Neuronal stem cell (in vitro differentiated cells): Measurements from ENCODE around the gene MED15.

Experiments
- DNase-seq: peaks from one replicate; pipeline ENCODE4 v3.0.0-alpha.2; 2013; ENCODE audit warnings: low spot score
- H2AFZ ChIP-seq: one replicate; pipeline ENCODE4 v1.6.1; 2013; ENCODE audit warnings: mild to moderate bottlenecking, low read length, inconsistent platforms
- H2AK5ac ChIP-seq: 2 replicates; pipeline ENCODE4 v1.6.1; 2013; ENCODE audit warnings: low read depth, mild to moderate bottlenecking, inconsistent platforms, low read length, moderate library complexity, mixed read lengths
- H2BK120ac ChIP-seq: 2 replicates; pipeline ENCODE4 v1.6.1; 2013; ENCODE audit warnings: low read depth, mild to moderate bottlenecking, inconsistent platforms, low read length, moderate library complexity, mixed read lengths
- H2BK12ac ChIP-seq: one replicate; pipeline ENCODE4 v1.6.1; 2013; ENCODE audit warnings: low read length, inconsistent platforms
- H2BK15ac ChIP-seq: 2 replicates; pipeline ENCODE4 v1.6.1; 2013; ENCODE audit warnings: mild to moderate bottlenecking, low read length, inconsistent platforms, mixed read lengths
- H2BK5ac ChIP-seq: one replicate; pipeline ENCODE4 v1.6.1; 2013; ENCODE audit warnings: inconsistent platforms, mild to moderate bottlenecking, low read length, moderate library complexity
- H3K14ac ChIP-seq: one replicate; pipeline ENCODE4 v1.6.1; 2013; ENCODE audit warnings: low read length, inconsistent platforms
- H3K18ac ChIP-seq: 2 replicates; pipeline ENCODE4 v1.6.1; 2013; ENCODE audit warnings: low read length, inconsistent platforms
- H3K23ac ChIP-seq: 2 replicates; pipeline ENCODE4 v1.6.1; 2013; ENCODE audit warnings: low read depth, mild to moderate bottlenecking, mixed read lengths, low read length, inconsistent platforms; ENCODE audit not compliant: poor library complexity
- H3K27ac ChIP-seq: replicated peaks from 3 replicates; pipeline ENCODE4 v1.5.1; 2013; ENCODE audit warnings: low read length, inconsistent platforms
- H3K27me3 ChIP-seq, 3 experiments: 2 replicates each; pipeline ENCODE4 v1.6.1; 2013; ENCODE audit warnings: low read length in 3 of 3, mild to moderate bottlenecking in 2 of 3, inconsistent platforms in 1 of 3, low read depth in 1 of 3, mixed read lengths in 1 of 3, moderate library complexity in 1 of 3; ENCODE audit not compliant: control insufficient read depth in 3 of 3, insufficient read depth in 3 of 3
- H3K36me3 ChIP-seq, 2 donors: replicated peaks in 1 of 2; 2 replicates each; pipeline ENCODE4 v1.6.1; 2013; ENCODE audit warnings: low read length in 2 of 2; ENCODE audit not compliant: control insufficient read depth in 2 of 2, insufficient read depth in 2 of 2
- H3K4ac ChIP-seq: 2 replicates; pipeline ENCODE4 v1.6.1; 2013; ENCODE audit warnings: inconsistent platforms, mild to moderate bottlenecking, low read length, moderate library complexity
- H3K4me1 ChIP-seq, 2 donors: 1 replicate in 1 of 2; 2 replicates in 1 of 2; pipeline ENCODE4 v1.6.1; 2013; ENCODE audit warnings: low read length in 2 of 2, low read depth in 1 of 2; ENCODE audit not compliant: control insufficient read depth in 2 of 2, insufficient read depth in 1 of 2
- H3K4me2 ChIP-seq: one replicate; pipeline ENCODE4 v1.6.1; 2013; ENCODE audit warnings: mild to moderate bottlenecking, low read length, inconsistent platforms; ENCODE audit not compliant: insufficient read depth, poor library complexity, severe bottlenecking
- H3K4me3 ChIP-seq, 2 donors: 2 replicates each; pipeline ENCODE4 v1.5.1; 2013; ENCODE audit warnings: low read length in 2 of 2, mild to moderate bottlenecking in 2 of 2, inconsistent platforms in 1 of 2, moderate library complexity in 1 of 2
- H3K79me1 ChIP-seq: one replicate; pipeline ENCODE4 v1.6.1; 2013; ENCODE audit warnings: low read depth, mild to moderate bottlenecking, inconsistent platforms, low read length, moderate library complexity
- H3K9ac ChIP-seq: one replicate; pipeline ENCODE4 v1.6.1; 2013; ENCODE audit warnings: mild to moderate bottlenecking, low read depth, low read length, inconsistent platforms; ENCODE audit not compliant: poor library complexity
- H3K9me3 ChIP-seq, 2 donors: replicated peaks in 1 of 2; 2 replicates each; pipeline versions ENCODE3 to v1.6.1; 2013; ENCODE audit warnings: low read length in 2 of 2, mild to moderate bottlenecking in 2 of 2, inconsistent platforms in 1 of 2, low read depth in 1 of 2, mixed read lengths in 1 of 2, moderate library complexity in 1 of 2; ENCODE audit not compliant: control insufficient read depth in 2 of 2, insufficient read depth in 1 of 2
- H4K8ac ChIP-seq: one replicate; pipeline ENCODE4 v1.6.1; 2013; ENCODE audit warnings: low read depth, mild to moderate bottlenecking, inconsistent platforms, low read length, moderate library complexity
- H4K91ac ChIP-seq: one replicate; pipeline ENCODE4 v1.6.1; 2013; ENCODE audit warnings: low read length, low read depth, mild to moderate bottlenecking, inconsistent platforms; ENCODE audit not compliant: poor library complexity
- WGBS, 2 donors: extraction: QIAGEN DNeasy Blood & Tissue Kit; methylation state at CpG; one replicate each; pipeline ENCODE4 v1.1.7; 2013; ENCODE audit warnings: missing lambda C conversion rate in 2 of 2, mixed read lengths in 1 of 2; ENCODE audit not compliant: insufficient read length in 2 of 2, insufficient replicate concordance in 1 of 2; ENCODE audit errors: extremely low coverage in 2 of 2; 5-methylcytosine and 5-hydroxymethylcytosine counted together

The MED15 gene

DNA sequence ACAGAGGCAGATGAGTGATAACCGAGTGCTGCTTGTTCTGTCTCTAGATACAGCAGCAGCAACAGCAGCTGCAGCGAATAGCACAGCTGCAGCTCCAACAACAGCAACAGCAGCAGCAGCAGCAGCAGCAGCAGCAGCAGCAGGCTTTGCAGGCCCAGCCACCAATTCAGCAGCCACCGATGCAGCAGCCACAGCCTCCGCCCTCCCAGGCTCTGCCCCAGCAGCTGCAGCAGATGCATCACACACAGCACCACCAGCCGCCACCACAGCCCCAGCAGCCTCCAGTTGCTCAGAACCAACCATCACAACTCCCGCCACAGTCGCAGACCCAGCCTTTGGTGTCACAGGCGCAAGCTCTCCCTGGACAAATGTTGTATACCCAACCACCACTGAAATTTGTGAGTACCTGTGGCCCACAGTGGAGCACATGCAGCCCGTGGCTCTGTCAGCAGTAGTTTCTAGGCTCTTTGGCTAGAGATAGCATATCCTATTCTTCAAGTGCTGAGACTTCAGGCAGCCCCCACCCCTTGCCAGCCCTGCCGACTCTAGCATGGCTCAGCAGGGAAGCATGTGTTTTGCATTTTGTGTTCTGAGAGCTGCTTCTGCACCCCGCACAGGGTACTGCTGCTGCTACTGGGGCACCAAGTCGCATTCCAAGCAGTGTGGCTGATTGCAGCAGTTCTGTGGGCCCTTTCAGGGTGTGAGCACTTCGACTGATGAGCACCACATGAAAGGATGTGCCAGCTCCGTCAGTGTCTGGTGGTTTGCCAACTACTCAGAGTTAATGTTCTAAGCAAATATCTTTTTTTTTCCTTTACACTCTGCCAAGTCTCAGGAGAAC is 59.2 kb downstream of the MED15 start:
- Histone ChIP-seq H3K23ac (no peak overlapping the region), H3K14ac (no peak overlapping the region), H2BK15ac (no peak overlapping the region), H2AK5ac (no peak overlapping the region), H2BK120ac (no peak overlapping the region), H3K9ac (no peak overlapping the region), H3K9me3 (peaks cover 0 to 1% of the 10 kb centered on the region in 2 donors), H3K4ac (no peak overlapping the region), H3K4me1 (no peaks in the 10 kb centered on the region), H3K4me3 (no peak overlapping the region), H3K27ac (no peak overlapping the region), H3K18ac (no peak overlapping the region), H3K4me2 (no peak overlapping the region), H4K91ac (no peak overlapping the region), H3K36me3 (peaks cover 51 to 84% of the 10 kb centered on the region in 2 donors), H4K8ac (no peak overlapping the region), H3K79me1 (peaks cover 11% of the 10 kb centered on the region), H3K27me3 (no peaks in the 10 kb centered on the region), H2BK5ac (no peak overlapping the region), H2BK12ac (peak overlapping the region; percentile 58), H2AFZ (no peak overlapping the region)
- no CpG with 5 or more reads among the region's 14 CpGs for WGBS, 2 donors
- DNase-seq = no peak

DNA sequence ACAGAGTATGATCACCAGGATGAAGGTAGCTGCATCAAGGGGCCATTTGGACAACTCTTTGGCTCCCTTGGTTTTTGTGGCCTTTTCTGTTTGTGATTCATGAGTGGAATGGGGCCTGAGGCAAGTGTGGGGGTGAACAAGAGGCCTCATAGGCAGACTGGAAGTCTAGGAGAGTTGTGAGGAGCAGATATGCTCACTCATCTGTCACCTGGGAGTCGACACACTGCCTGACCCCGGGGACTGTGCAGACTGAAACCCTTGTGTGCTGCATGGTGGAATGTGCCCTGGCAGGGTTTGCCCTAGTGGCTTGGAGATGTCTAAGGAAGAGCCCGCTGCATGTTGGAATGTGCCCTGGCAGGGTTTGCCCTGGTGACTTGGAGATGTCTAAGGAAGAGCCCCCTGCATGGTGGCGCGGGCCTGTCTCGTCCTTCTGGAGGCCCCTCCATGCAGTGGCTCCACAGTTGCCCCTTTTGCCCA is 60.0 kb downstream of the MED15 start:
- H2AFZ ChIP-seq = no peak overlapping the region
- no peak overlapping the region for H2AK5ac ChIP-seq
- no peak overlapping the region for H3K4me3 ChIP-seq
- no peak overlapping the region for H4K8ac ChIP-seq
- H3K27me3 ChIP-seq = no peaks in the 10 kb centered on the region
- H3K4ac ChIP-seq = no peak overlapping the region
- no peaks in the 10 kb centered on the region for H3K4me1 ChIP-seq
- H3K14ac ChIP-seq = no peak overlapping the region
- peaks cover 0 to 1% of the 10 kb centered on the region in 2 donors for H3K9me3 ChIP-seq
- peaks cover 11% of the 10 kb centered on the region for H3K79me1 ChIP-seq
- peak overlapping the region; percentile 82 for H3K23ac ChIP-seq
- no peak overlapping the region for H2BK15ac ChIP-seq
- no peak overlapping the region for H3K9ac ChIP-seq
- no peak overlapping the region for H3K27ac ChIP-seq
- H2BK5ac ChIP-seq = peak overlapping the region; percentile 29
- H3K4me2 ChIP-seq = no peak overlapping the region
- peaks cover 53 to 86% of the 10 kb centered on the region in 2 donors for H3K36me3 ChIP-seq
- H4K91ac ChIP-seq = no peak overlapping the region
- H2BK12ac ChIP-seq = no peak overlapping the region
- H3K18ac ChIP-seq = no peak overlapping the region
- no CpG with 5 or more reads among the region's 6 CpGs for WGBS, 2 donors
- DNase-seq = no peak
- H2BK120ac ChIP-seq = no peak overlapping the region

DNA sequence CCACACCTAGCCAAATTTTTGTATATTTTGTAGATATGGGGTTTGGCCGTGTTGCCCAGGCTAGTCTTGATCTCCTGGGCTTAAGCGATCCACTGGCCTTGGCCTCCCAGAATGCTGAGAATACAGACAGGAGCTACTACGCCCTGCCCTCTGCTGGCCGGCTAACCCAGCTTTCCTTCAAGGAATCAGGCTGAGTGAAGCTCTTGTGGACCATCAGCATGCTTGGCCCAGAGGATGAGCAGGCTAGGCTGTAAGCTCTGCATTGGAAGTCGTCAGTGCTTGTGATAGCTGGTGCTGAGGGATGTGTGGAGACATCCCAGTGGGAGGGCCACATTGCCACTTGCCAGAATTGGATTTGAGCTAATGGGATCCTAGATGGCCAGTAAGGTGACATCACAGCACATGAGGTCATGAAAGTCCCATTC is 60.6 kb downstream of the MED15 start:
- DNase-seq = no peak
- H3K9ac ChIP-seq = no peak overlapping the region
- H3K4me3 ChIP-seq = no peak overlapping the region
- H3K14ac ChIP-seq = no peak overlapping the region
- H3K9me3 ChIP-seq = peaks cover 0 to 1% of the 10 kb centered on the region in 2 donors
- no peak overlapping the region for H3K4me2 ChIP-seq
- H2BK15ac ChIP-seq = no peak overlapping the region
- no peak overlapping the region for H2AFZ ChIP-seq
- H3K27me3 ChIP-seq = no peaks in the 10 kb centered on the region
- no peak overlapping the region for H3K27ac ChIP-seq
- H3K79me1 ChIP-seq = peaks cover 11% of the 10 kb centered on the region
- no peak overlapping the region for H2BK120ac ChIP-seq
- no peak overlapping the region for H3K18ac ChIP-seq
- H3K4me1 ChIP-seq = no peaks in the 10 kb centered on the region
- no peak overlapping the region for H4K8ac ChIP-seq
- no peak overlapping the region for H3K4ac ChIP-seq
- H2BK5ac ChIP-seq = peak overlapping the region; percentile 29
- H2BK12ac ChIP-seq = no peak overlapping the region
- H3K23ac ChIP-seq = peak overlapping the region; percentile 44
- no peak overlapping the region for H4K91ac ChIP-seq
- no CpG with 5 or more reads among the region's 5 CpGs for WGBS, 2 donors
- H2AK5ac ChIP-seq = no peak overlapping the region
- peaks cover 53 to 87% of the 10 kb centered on the region in 2 donors for H3K36me3 ChIP-seq

DNA sequence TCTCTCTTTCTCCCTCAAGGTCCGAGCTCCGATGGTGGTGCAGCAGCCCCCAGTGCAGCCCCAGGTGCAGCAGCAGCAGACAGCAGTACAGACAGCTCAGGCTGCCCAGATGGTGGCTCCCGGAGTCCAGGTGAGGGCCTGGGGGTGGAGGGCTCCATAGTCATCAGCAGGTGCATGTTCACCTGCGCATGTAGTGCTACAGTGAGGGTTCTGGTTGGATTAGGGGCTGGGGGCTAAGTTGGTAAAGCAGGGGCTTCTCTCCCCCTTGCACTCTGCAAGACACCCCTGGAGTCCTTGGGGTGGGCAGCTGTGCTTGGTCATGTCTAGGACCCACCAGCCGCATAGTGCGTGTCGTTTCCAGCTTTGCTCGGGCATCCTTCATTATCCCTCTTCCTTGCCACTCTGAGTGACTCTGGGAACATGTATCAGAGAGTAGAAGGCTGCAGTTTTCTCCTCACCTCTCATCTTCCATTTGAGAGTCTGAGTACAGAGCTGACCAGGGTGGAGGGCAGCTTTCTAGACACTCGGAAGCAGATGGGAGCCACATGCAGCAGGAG is 61.2 kb downstream of the MED15 start:
- H2BK5ac ChIP-seq = no peak overlapping the region
- H3K14ac ChIP-seq = peak overlapping the region; percentile 25
- H3K23ac ChIP-seq = peak overlapping the region; percentile 44
- H4K91ac ChIP-seq = no peak overlapping the region
- no CpG with 5 or more reads among the region's 9 CpGs for WGBS, 2 donors
- no peak overlapping the region for H3K4me2 ChIP-seq
- H2BK12ac ChIP-seq = no peak overlapping the region
- no peaks in the 10 kb centered on the region for H3K27me3 ChIP-seq
- H3K36me3 ChIP-seq = peaks cover 54 to 87% of the 10 kb centered on the region in 2 donors
- H3K4me1 ChIP-seq = no peaks in the 10 kb centered on the region
- no peak overlapping the region for H3K9ac ChIP-seq
- H3K18ac ChIP-seq = no peak overlapping the region
- no peak for DNase-seq
- H3K9me3 ChIP-seq = peaks cover 0 to 1% of the 10 kb centered on the region in 2 donors
- no peak overlapping the region for H2AFZ ChIP-seq
- no peak overlapping the region for H4K8ac ChIP-seq
- no peak overlapping the region for H2AK5ac ChIP-seq
- peaks cover 11% of the 10 kb centered on the region for H3K79me1 ChIP-seq
- H3K4ac ChIP-seq = no peak overlapping the region
- H3K4me3 ChIP-seq = no peak overlapping the region
- no peak overlapping the region for H2BK15ac ChIP-seq
- no peak overlapping the region for H2BK120ac ChIP-seq
- no peak overlapping the region for H3K27ac ChIP-seq
